Pulmonary artery endothelial cell (primary cell): ENCODE data around the gene SLC35D2. TPM values are rescaled to one million over a fixed set of nuclear protein-coding genes. Genes with fewer than 3 reads are reported as not detected.
"Not testable (repeated sequence)": the region's sequence is repeated elsewhere in the genome, so short reads cannot be mapped to it uniquely, and the experiment has no call there.

Experiments
- DNase-seq: peaks from one replicate; pipeline ENCODE4 v3.0.0-alpha.2; 2011; ENCODE audit warnings: low read depth, low spot score
- total RNA-seq: library from RNA; depleted of rRNA; stranded (reverse); fragments of >200 nt; gene quantifications from 2 replicates; pipeline ENCODE4 v1.2.3, GENCODE V29; 2014

The SLC35D2 gene
- total RNA-seq, 1 donor from 2014 or later, result 20.9 TPM

- DNase-seq, result no peak
These were observed 66.1 kb downstream of the SLC35D2 start for GRCh38 chr9:96317335-96317980.

DNA sequence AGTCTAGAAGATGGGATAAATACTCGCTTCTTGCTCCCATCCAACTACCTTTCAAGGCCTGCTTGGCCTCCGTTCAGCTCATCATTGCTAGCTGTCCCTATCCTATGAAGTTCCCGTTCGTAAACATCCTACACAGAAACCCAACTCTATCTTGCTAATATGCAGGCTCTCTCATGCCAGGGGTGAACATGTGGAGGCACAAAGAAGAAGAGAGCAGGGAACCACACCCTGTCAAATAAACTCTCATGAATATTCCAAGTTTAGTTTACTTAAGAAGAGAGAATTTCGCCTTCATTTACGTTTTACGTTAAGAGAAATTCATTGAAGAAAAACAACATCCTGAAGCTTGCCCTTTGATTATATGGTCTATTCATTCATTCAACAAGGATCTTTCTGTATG, 73.7 kb downstream of the SLC35D2 start:
- DNase-seq, result no peak

GRCh38 chr9:96306958-96307357, 76.6 kb downstream of the SLC35D2 start:
- not testable (repeated sequence) for DNase-seq

- DNase-seq, result no peak
These were observed 78.3 kb downstream of the SLC35D2 start for GRCh38 chr9:96305171-96305570.

DNA sequence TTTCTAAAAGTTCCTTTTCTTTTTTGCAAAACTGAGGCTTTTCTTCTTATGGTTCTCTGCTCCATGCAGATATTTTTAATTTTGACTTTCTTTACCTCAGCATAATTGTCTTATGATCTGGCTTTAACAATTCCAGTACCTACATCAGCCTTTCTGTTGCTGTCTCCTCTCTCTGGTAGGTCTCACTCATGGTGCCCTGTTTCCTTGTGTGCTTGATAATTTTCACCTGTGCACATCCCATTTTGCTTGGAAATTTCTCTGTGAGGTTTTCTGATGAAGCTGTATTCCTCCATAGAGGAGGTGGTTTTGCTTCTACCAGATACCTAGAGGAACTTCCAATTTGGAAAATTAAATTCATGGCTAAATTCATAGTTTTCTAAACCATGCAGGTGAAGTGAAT, 79.3 kb downstream of the SLC35D2 start:
- no peak for DNase-seq

DNA sequence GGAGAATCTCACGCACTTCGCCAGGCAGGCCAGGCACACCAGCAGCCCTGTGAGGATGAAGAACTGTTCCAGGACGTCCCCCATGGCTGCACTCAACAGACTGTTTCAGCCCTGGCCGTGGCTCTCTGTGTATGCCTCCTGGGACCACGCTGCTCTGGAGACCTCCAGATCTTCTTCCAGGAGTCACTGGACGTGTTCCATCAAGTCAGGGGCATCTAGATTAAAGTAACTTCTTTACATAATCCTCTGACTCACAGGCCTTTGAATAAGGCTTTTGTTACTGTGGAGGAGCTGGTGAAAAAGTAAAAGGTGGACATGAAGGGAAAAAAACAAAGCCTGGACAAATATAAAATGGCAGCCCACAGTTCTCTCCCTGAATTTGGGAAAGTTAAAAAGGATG, 81.5 kb downstream of the SLC35D2 start, which contains the start of gene HSD17B3:
HSD17B3 (minus strand) TSS at position 156 of the 400 bp plus-strand sequence; CDS start at position 84, 72 bp downstream.
- no peak for DNase-seq

GRCh38 chr9:96299823-96300222, 83.7 kb downstream of the SLC35D2 start:
- no peak for DNase-seq

DNA sequence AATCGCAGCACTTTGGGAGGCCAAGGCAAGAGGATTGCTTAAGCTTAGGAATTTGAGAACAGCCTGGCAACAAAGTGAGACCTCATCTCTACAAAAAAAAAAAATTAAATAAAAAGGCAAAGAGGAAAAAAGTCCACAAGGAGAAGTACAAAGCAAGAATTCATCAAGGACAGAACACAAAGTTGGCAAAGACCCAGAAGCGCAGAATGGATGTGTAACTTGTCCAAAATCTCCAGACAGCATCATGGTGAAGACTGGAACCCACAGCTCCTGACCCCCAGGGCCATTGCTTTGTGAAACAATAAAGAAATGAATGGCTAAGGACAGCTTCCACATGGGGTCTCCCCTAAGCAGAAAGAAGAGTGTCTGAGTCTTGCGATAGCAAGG, 89.4 kb downstream of the SLC35D2 start:
- DNase-seq, result no peak

DNA sequence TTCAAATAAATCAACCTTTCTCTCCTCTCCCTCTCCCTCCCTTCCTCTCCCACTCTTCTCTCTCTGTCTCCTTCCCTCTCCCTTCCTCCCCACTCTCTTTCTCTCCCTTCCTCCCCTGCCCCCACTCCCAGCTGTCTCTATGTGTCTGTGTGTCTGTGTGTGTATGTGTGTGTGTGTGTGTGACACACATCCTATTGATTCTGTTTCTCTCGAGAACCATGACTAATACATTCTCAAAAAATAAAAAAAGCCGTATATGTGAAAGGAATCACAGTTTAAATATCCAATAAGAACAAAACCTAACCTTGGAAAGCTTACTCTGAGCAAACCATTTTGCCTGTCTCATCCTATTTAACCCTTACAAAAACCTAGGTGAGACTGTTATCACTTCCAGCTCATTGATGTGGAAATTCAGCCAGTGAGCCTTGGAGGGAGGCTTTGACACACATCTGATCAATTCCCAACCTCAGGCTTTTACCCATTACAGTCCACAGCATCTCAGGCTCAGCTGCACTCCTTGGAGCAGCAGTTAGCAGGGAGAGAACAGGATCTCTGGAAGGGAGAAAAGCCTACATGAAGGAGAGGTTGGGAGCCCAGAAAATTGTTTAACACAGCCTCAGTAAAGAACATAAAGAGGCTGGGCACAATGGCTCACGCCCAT, 89.9 kb downstream of the SLC35D2 start:
- DNase-seq, result peak; percentile 3

GRCh38 chr9:96289392-96289791, 94.1 kb downstream of the SLC35D2 start:
- DNase-seq, result no peak

- no peak for DNase-seq
These were observed 101.9 kb downstream of the SLC35D2 start for GRCh38 chr9:96281641-96282040.

- no peak for DNase-seq
These were observed 103.6 kb downstream of the SLC35D2 start for GRCh38 chr9:96279932-96280331.

GRCh38 chr9:96274939-96275338, 108.6 kb downstream of the SLC35D2 start:
- no peak for DNase-seq

Other genes with a start within 250 kb of the SLC35D2 start
- gene HSD17B3, start 81.5 kb downstream of the SLC35D2 start, total RNA-seq, result not detected in 2 replicates
- gene ZNF367, start 34.7 kb upstream of the SLC35D2 start, total RNA-seq, result 10.0 and 16.8 TPM in 2 replicates
- 8.9 and 9.8 TPM in 2 replicates for gene HABP4, start 66.5 kb upstream of the SLC35D2 start, total RNA-seq
- 0.53 and 3.3 TPM in 2 replicates for gene CDC14B, start 236.1 kb upstream of the SLC35D2 start, total RNA-seq